Natural killer cell (primary cell): Measurements from ENCODE around the gene TCL1A. TPM values are rescaled to one million over a fixed set of nuclear protein-coding genes. Genes with fewer than 3 reads are reported as not detected.
"Not testable (repeated sequence)": the region's sequence is repeated elsewhere in the genome, so short reads cannot be mapped to it uniquely, and the experiment has no call there.

Experiments
- ATAC-seq, 3 donors: fragments of 150-1000 bp in 2 of 3; fragments of 200-7000 bp in 1 of 3; cut with Tn5 transposase; 1 replicate in 1 of 3; 2 replicates in 2 of 3; pipeline ENCODE4 v1.10.0; 2021; ENCODE audit warnings: mild to moderate bottlenecking in 2 of 3, moderate library complexity in 2 of 3
- DNase-seq, 2 donors: peaks; one replicate each; pipeline versions ENCODE4 v3.0.0 to v3.0.0-alpha.2; 2013 to 2021; ENCODE audit warnings: mixed read lengths in 1 of 2
- H3K27ac ChIP-seq: one replicate; pipeline ENCODE4 v1.5.1; 2013; ENCODE audit warnings: mild to moderate bottlenecking, low read length
- H3K27me3 ChIP-seq: one replicate; pipeline ENCODE4 v1.6.1; 2013; ENCODE audit warnings: low read length; ENCODE audit not compliant: control insufficient read depth, insufficient read depth
- H3K36me3 ChIP-seq: one replicate; pipeline ENCODE4 v1.6.1; 2013; ENCODE audit warnings: low read length; ENCODE audit not compliant: control insufficient read depth, insufficient read depth
- H3K4me1 ChIP-seq: one replicate; pipeline ENCODE4 v1.6.1; 2013; ENCODE audit warnings: low read length; ENCODE audit not compliant: control insufficient read depth, insufficient read depth
- H3K4me3 ChIP-seq: one replicate; pipeline ENCODE4 v1.5.1; 2013; ENCODE audit warnings: low read length
- H3K9me3 ChIP-seq: one replicate; pipeline ENCODE4 v1.6.1; 2013; ENCODE audit warnings: low read length; ENCODE audit not compliant: control insufficient read depth, insufficient read depth
- H3K27ac Mint-ChIP-seq, 2 donors: one replicate each; pipeline ENCODE4 v1.8.0; 2022; ENCODE audit warnings: mild to moderate bottlenecking in 2 of 2, mixed read lengths in 2 of 2, moderate library complexity in 1 of 2
- H3K27me3 Mint-ChIP-seq, 2 donors: one replicate each; pipeline ENCODE4 v1.8.0; 2022; ENCODE audit warnings: low read depth in 2 of 2, mixed read lengths in 2 of 2
- H3K36me3 Mint-ChIP-seq: one replicate; pipeline ENCODE4 v1.8.0; 2022; ENCODE audit warnings: mixed read lengths
- H3K4me1 Mint-ChIP-seq, 2 donors: one replicate each; pipeline ENCODE4 v1.8.0; 2022; ENCODE audit warnings: mixed read lengths in 2 of 2
- H3K4me3 Mint-ChIP-seq: one replicate; pipeline ENCODE4 v1.8.0; 2022; ENCODE audit warnings: mild to moderate bottlenecking, moderate library complexity, mixed read lengths
- H3K9me3 Mint-ChIP-seq, 2 donors: one replicate each; pipeline ENCODE4 v1.8.0; 2022; ENCODE audit warnings: mixed read lengths in 2 of 2
- WGBS: methylation state at CpG from one replicate; pipeline ENCODE4 v1.1.7; 2013; ENCODE audit warnings: missing lambda C conversion rate; ENCODE audit not compliant: insufficient coverage; 5-methylcytosine and 5-hydroxymethylcytosine counted together
- intact Hi-C: fragments of 100-400 bp; cut with micrococcal nuclease; formaldehyde crosslinking; loops from one replicate; pipeline ENCODE4 v1.14.2; 2022
- total RNA-seq, 4 donors: library from RNA; stranded (reverse); fragments of 120-200 nt in 1 of 4; gene quantifications; one replicate each; pipeline versions ENCODE4 v1.2.3 to v1.2.4, GENCODE V29; 2013 to 2022
- TF ChIP-seq, protein P1 (sequence below): fragments of 200-600 bp; IDR thresholded peaks from one replicate; pipeline ENCODE4 v1.8.0; 2022; ENCODE audit warnings: antibody characterized with exemption

TCL1A gene
- total RNA-seq, 3 donors from 2014 or later (not counting 1 experiment from before 2014, with no cell fraction given): 1.6 to 1.7 TPM; not detected in 1

DNA sequence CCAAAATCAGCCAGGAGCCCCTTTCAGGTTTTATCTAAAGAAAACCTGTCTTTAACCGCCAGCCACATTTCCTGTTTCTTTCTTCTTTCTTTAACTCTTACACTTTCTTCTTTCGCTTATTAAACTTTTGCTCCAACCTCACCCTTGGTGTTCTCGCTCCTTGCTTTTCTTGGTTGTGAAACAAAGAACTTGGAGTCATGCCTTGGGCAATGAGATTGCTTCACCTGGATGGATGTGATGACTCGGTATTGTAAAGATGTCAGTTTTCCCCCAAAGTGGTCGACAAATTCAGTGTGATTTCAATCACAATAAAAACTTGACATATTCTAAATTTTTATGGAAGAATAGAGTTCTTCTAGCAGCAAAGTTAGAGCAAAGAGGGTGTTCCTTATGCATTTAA lies 16.2 kb upstream of the TCL1A start:
- Mint-ChIP-seq H3K27me3 (peaks cover 6 to 46% of the 10 kb centered on the region in 2 donors), H3K9me3 (no peaks in the 10 kb centered on the region), H3K4me3 (no peak overlapping the region), H3K36me3 (no peaks in the 10 kb centered on the region), H3K27ac (no peak overlapping the region), H3K4me1 (no peaks in the 10 kb centered on the region)
- WGBS: 76% methylated on average over 4 of the region's 5 CpGs
- H3K27ac ChIP-seq: no peak overlapping the region
- ATAC-seq (no peak), DNase-seq (no peak)
- intact Hi-C loops: no loop called here
- no peaks in the 10 kb centered on the region for H3K4me1 ChIP-seq
- no peak overlapping the region for H3K4me3 ChIP-seq
- no peaks in the 10 kb centered on the region for H3K36me3 ChIP-seq
- H3K9me3 ChIP-seq: no peaks in the 10 kb centered on the region
- H3K27me3 ChIP-seq: no peaks in the 10 kb centered on the region
- TF ChIP-seq, protein P1, sequence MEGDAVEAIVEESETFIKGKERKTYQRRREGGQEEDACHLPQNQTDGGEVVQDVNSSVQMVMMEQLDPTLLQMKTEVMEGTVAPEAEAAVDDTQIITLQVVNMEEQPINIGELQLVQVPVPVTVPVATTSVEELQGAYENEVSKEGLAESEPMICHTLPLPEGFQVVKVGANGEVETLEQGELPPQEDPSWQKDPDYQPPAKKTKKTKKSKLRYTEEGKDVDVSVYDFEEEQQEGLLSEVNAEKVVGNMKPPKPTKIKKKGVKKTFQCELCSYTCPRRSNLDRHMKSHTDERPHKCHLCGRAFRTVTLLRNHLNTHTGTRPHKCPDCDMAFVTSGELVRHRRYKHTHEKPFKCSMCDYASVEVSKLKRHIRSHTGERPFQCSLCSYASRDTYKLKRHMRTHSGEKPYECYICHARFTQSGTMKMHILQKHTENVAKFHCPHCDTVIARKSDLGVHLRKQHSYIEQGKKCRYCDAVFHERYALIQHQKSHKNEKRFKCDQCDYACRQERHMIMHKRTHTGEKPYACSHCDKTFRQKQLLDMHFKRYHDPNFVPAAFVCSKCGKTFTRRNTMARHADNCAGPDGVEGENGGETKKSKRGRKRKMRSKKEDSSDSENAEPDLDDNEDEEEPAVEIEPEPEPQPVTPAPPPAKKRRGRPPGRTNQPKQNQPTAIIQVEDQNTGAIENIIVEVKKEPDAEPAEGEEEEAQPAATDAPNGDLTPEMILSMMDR: no peak

DNA sequence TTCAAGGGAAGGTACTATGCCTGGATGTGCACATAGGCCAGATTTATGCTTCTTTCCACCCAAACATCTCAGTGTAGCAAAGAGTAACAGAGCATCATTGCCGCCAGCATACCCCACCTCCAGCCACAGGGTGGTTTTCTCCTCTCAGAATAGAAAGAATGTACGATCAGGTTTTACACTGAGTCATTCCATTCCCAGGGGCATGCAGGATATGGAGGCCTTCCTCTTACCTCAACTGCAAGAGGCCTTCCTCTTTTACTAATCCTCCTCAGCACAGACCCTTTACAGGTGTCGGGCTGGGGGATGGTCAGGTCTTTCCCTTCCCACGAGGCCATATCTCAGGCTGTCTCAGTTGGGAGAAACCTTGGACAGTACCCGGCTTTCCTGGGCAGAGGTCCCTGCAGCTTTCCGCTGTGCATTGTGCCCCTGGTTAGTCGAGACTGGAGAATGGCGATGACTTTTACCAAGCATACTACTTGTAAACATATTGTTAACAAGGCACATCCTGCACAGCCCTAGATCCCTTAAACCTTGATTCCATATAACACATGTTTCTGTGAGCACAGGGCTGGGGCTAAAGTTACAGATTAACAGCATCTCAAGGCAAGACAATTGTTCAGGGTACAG lies 15.6 kb upstream of the TCL1A start:
- H3K9me3 Mint-ChIP-seq, H3K4me1 Mint-ChIP-seq, DNase-seq, H3K4me3 Mint-ChIP-seq, H3K27ac ChIP-seq, H3K9me3 ChIP-seq, H3K27me3 ChIP-seq, H3K4me1 ChIP-seq, intact Hi-C loops, H3K4me3 ChIP-seq, ATAC-seq, H3K27ac Mint-ChIP-seq, H3K36me3 ChIP-seq, H3K36me3 Mint-ChIP-seq: not testable (repeated sequence)
- peaks cover 6 to 50% of the 10 kb centered on the region in 2 donors for H3K27me3 Mint-ChIP-seq
- 65% methylated on average over 8 of the region's 8 CpGs for WGBS

GRCh38 chr14:95727056-95727700 lies 13.3 kb upstream of the TCL1A start:
- Mint-ChIP-seq H3K36me3 (no peaks in the 10 kb centered on the region), H3K27me3 (peaks cover 14 to 46% of the 10 kb centered on the region in 2 donors), H3K4me3 (no peak overlapping the region), H3K9me3 (peaks cover 0 to 3% of the 10 kb centered on the region in 2 donors), H3K27ac (no peak overlapping the region), H3K4me1 (no peaks in the 10 kb centered on the region)
- ATAC-seq (no peak), DNase-seq (no peak)
- TF ChIP-seq, protein P1: no peak
- H3K9me3 ChIP-seq: peaks cover 4% of the 10 kb centered on the region
- H3K27ac ChIP-seq: no peak overlapping the region
- intact Hi-C loops: no loop called here
- WGBS: 88% methylated on average over 6 of the region's 6 CpGs
- peaks cover 4% of the 10 kb centered on the region for H3K27me3 ChIP-seq
- no peaks in the 10 kb centered on the region for H3K4me1 ChIP-seq
- no peaks in the 10 kb centered on the region for H3K36me3 ChIP-seq
- no peak overlapping the region for H3K4me3 ChIP-seq

GRCh38 chr14:95725685-95726336 lies 11.9 kb upstream of the TCL1A start:
- Histone ChIP-seq H3K9me3 (peaks cover 4% of the 10 kb centered on the region), H3K27ac (no peak overlapping the region), H3K27me3 (peaks cover 4% of the 10 kb centered on the region), H3K4me3 (no peak overlapping the region), H3K4me1 (no peaks in the 10 kb centered on the region), H3K36me3 (no peaks in the 10 kb centered on the region)
- Mint-ChIP-seq H3K4me1 (no peaks in the 10 kb centered on the region), H3K4me3 (no peak overlapping the region), H3K9me3 (peaks cover 0 to 3% of the 10 kb centered on the region in 2 donors), H3K27ac (no peak overlapping the region), H3K27me3 (peaks cover 14 to 42% of the 10 kb centered on the region in 2 donors), H3K36me3 (no peaks in the 10 kb centered on the region)
- 68% methylated on average over 5 of the region's 5 CpGs for WGBS
- intact Hi-C loops: no loop called here
- ATAC-seq (no peak), DNase-seq (no peak)
- TF ChIP-seq, protein P1: no peak
